DND-41 (cell line): ENCODE measurements around the gene EPB41L2.

Source experiments
- ATAC-seq: fragments of 200-7000 bp; cut with Tn5 transposase; 3 replicates; pipeline ENCODE4 v1.9.1; 2021; ENCODE audit warnings: low read depth; ENCODE audit not compliant: insufficient read depth
- DNase-seq: peaks from one replicate; pipeline ENCODE4 v3.0.0-alpha.2; 2020
- H2AFZ ChIP-seq: 2 replicates; pipeline ENCODE4 v1.6.0; 2012; ENCODE audit warnings: low read depth, low read length
- H3K27ac ChIP-seq: 2 replicates; pipeline ENCODE4 v1.5.1; 2012; ENCODE audit warnings: low read length, inconsistent platforms
- H3K27me3 ChIP-seq: fragments of 200-600 bp; sonication (generic); 2 replicates; pipeline ENCODE4 v1.6.0; 2012; ENCODE audit warnings: low read length, mild to moderate bottlenecking, inconsistent platforms; ENCODE audit not compliant: insufficient read depth, poor library complexity
- H3K36me3 ChIP-seq: 2 replicates; pipeline ENCODE4 v1.5.1; 2012; ENCODE audit warnings: low read length, inconsistent platforms; ENCODE audit not compliant: insufficient read depth
- H3K4me1 ChIP-seq: 2 replicates; pipeline ENCODE4 v1.5.1; 2012; ENCODE audit warnings: mild to moderate bottlenecking, low read length; ENCODE audit not compliant: insufficient read depth
- H3K4me2 ChIP-seq: 2 replicates; pipeline ENCODE4 v1.6.0; 2012; ENCODE audit warnings: mild to moderate bottlenecking, moderate library complexity, low read length, inconsistent platforms; ENCODE audit not compliant: insufficient read depth
- H3K4me3 ChIP-seq, 2 experiments: fragments of 200-600 bp in 1 of 2; shearing (Covaris generic) in 1 of 2; 2 replicates each; pipeline ENCODE4 v1.5.1; 2012 to 2016; ENCODE audit warnings: inconsistent platforms in 2 of 2, low read length in 2 of 2, mild to moderate bottlenecking in 2 of 2, low read depth in 1 of 2, moderate library complexity in 1 of 2
- H3K79me2 ChIP-seq: 2 replicates; pipeline ENCODE4 v1.6.0; 2012; ENCODE audit warnings: low read length, inconsistent platforms; ENCODE audit not compliant: insufficient read depth
- H3K9ac ChIP-seq: 2 replicates; pipeline ENCODE4 v1.6.0; 2012; ENCODE audit warnings: low read depth, mild to moderate bottlenecking, inconsistent platforms, low read length, moderate library complexity
- H3K9me3 ChIP-seq: 2 replicates; pipeline ENCODE4 v1.5.1; 2012; ENCODE audit warnings: low read length, moderate library complexity, mild to moderate bottlenecking, inconsistent platforms; ENCODE audit not compliant: insufficient read depth, severe bottlenecking
- H4K20me1 ChIP-seq: 2 replicates; pipeline ENCODE4 v1.6.0; 2012; ENCODE audit warnings: low read length; ENCODE audit not compliant: insufficient read depth
- CTCF ChIP-seq: IDR thresholded peaks from 2 replicates; pipeline ENCODE4 v1.5.1; 2012; ENCODE audit warnings: borderline replicate concordance, low read length, moderate library complexity, mild to moderate bottlenecking; ENCODE audit not compliant: poor library complexity, severe bottlenecking; ENCODE audit errors: extremely low read depth
- EZH2 ChIP-seq: IDR thresholded peaks from 3 replicates; pipeline ENCODE4 v1.6.1; 2012; ENCODE audit warnings: borderline replicate concordance, low read depth, mild to moderate bottlenecking, moderate library complexity, low read length, inconsistent platforms; ENCODE audit not compliant: severe bottlenecking

The EPB41L2 gene

GRCh38 chr6:131059486-131059885 is 3.6 kb downstream of the EPB41L2 start:
- H3K27ac ChIP-seq: no peak overlapping the region
- ATAC-seq (no peak), DNase-seq (no peak)
- H2AFZ ChIP-seq: no peak overlapping the region
- H4K20me1 ChIP-seq: peaks cover 5% of the 10 kb centered on the region
- H3K36me3 ChIP-seq: peaks cover 13% of the 10 kb centered on the region
- TF ChIP-seq CTCF (no peak), EZH2 (no peak)
- no peak overlapping the region for H3K4me3 ChIP-seq
- H3K9me3 ChIP-seq: peaks cover 25% of the 10 kb centered on the region
- H3K9ac ChIP-seq: no peak overlapping the region
- no peaks in the 10 kb centered on the region for H3K27me3 ChIP-seq
- no peak overlapping the region for H3K4me2 ChIP-seq
- H3K79me2 ChIP-seq: peaks cover 80% of the 10 kb centered on the region
- H3K4me1 ChIP-seq: peaks cover 21% of the 10 kb centered on the region

DNA sequence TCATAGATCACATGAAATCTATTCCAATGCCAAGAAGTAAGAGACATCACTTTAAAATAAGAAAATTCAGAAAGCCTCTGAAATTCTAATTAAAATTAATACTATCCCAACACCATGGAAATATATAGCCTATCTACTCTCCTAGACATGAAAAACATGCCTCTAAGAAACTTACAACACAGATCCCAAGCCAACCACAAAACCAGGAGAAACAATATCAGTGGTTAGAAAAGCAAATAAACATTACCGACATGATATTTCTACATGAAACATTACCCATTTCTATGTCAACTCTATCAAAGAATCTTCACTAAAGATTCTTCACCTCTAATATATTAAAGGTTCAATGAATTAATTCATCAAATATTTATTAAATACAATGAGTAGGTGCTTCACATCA is 4.8 kb downstream of the EPB41L2 start:
- no peak overlapping the region for H3K9ac ChIP-seq
- ATAC-seq (no peak), DNase-seq (no peak)
- H3K36me3 ChIP-seq: peaks cover 14% of the 10 kb centered on the region
- peaks cover 5% of the 10 kb centered on the region for H4K20me1 ChIP-seq
- H2AFZ ChIP-seq: no peak overlapping the region
- H3K79me2 ChIP-seq: peaks cover 92% of the 10 kb centered on the region
- TF ChIP-seq EZH2 (no peak), CTCF (no peak)
- H3K4me3 ChIP-seq: no peak overlapping the region
- no peak overlapping the region for H3K27ac ChIP-seq
- no peaks in the 10 kb centered on the region for H3K27me3 ChIP-seq
- H3K9me3 ChIP-seq: peaks cover 37% of the 10 kb centered on the region
- H3K4me2 ChIP-seq: no peak overlapping the region
- peaks cover 14% of the 10 kb centered on the region for H3K4me1 ChIP-seq

- ATAC-seq (no peak), DNase-seq (peak; percentile 39)
- Histone ChIP-seq H3K9me3 (peaks cover 39% of the 10 kb centered on the region), H3K9ac (no peak overlapping the region), H3K27me3 (no peaks in the 10 kb centered on the region), H3K4me2 (no peak overlapping the region), H4K20me1 (no peaks in the 10 kb centered on the region; the same call in 1 of the 2 replicates), H3K27ac (no peak overlapping the region), H3K4me3 (no peak overlapping the region), H2AFZ (no peak overlapping the region), H3K36me3 (peaks cover 14% of the 10 kb centered on the region), H3K4me1 (no peaks in the 10 kb centered on the region), H3K79me2 (peaks cover 86% of the 10 kb centered on the region)
- no peak for TF ChIP-seq EZH2
- TF ChIP-seq CTCF: no peak
Observed at GRCh38 chr6:131054392-131055250, 8.4 kb downstream of the EPB41L2 start.
